Epithelial cell of esophagus (primary cell): Measurements from ENCODE around the gene JAM2.

Source experiments
- DNase-seq: peaks from one replicate; pipeline ENCODE4 v3.0.0; 2010; ENCODE audit warnings: low read depth
- H3K4me3 ChIP-seq: 2 replicates; pipeline ENCODE4 v1.5.1; 2011; ENCODE audit warnings: mild to moderate bottlenecking, low read length, control low read depth
- CTCF ChIP-seq: IDR thresholded peaks from 2 replicates; pipeline ENCODE4 v1.5.1; 2011; ENCODE audit warnings: low read depth, mild to moderate bottlenecking, low read length, control low read depth, inconsistent platforms; ENCODE audit not compliant: insufficient read depth; ENCODE audit errors: missing control alignments

The JAM2 gene

GRCh38 chr21:25752416-25752815 is 113.4 kb downstream of the JAM2 start:
- no peak for TF ChIP-seq CTCF
- H3K4me3 ChIP-seq: no peak overlapping the region
- DNase-seq: no peak

- no peak for TF ChIP-seq CTCF
- H3K4me3 ChIP-seq: no peak overlapping the region
- no peak for DNase-seq
These were observed 117.3 kb downstream of the JAM2 start for GRCh38 chr21:25756190-25756932.

- TF ChIP-seq CTCF: no peak
- DNase-seq: no peak
- H3K4me3 ChIP-seq: no peak overlapping the region
These were observed 118.5 kb downstream of the JAM2 start for GRCh38 chr21:25757531-25757930.

GRCh38 chr21:25759573-25759972 is 120.5 kb downstream of the JAM2 start:
- no peak overlapping the region for H3K4me3 ChIP-seq
- DNase-seq: peak; percentile 50
- no peak for TF ChIP-seq CTCF

GRCh38 chr21:25760061-25760460 is 121.0 kb downstream of the JAM2 start:
- no peak for DNase-seq
- no peak for TF ChIP-seq CTCF
- H3K4me3 ChIP-seq: no peak overlapping the region

GRCh38 chr21:25760677-25761076 is 121.6 kb downstream of the JAM2 start:
- TF ChIP-seq CTCF: no peak
- DNase-seq: no peak
- H3K4me3 ChIP-seq: no peak overlapping the region

GRCh38 chr21:25764065-25764464 is 125.0 kb downstream of the JAM2 start:
- no peak for DNase-seq
- no peak overlapping the region for H3K4me3 ChIP-seq
- TF ChIP-seq CTCF: no peak
